Measurements from ENCODE around the gene STK32C.
"Not testable (repeated sequence)": the region's sequence is repeated elsewhere in the genome, so short reads cannot be mapped to it uniquely, and the experiment has no call there.

The STK32C gene

DNA sequence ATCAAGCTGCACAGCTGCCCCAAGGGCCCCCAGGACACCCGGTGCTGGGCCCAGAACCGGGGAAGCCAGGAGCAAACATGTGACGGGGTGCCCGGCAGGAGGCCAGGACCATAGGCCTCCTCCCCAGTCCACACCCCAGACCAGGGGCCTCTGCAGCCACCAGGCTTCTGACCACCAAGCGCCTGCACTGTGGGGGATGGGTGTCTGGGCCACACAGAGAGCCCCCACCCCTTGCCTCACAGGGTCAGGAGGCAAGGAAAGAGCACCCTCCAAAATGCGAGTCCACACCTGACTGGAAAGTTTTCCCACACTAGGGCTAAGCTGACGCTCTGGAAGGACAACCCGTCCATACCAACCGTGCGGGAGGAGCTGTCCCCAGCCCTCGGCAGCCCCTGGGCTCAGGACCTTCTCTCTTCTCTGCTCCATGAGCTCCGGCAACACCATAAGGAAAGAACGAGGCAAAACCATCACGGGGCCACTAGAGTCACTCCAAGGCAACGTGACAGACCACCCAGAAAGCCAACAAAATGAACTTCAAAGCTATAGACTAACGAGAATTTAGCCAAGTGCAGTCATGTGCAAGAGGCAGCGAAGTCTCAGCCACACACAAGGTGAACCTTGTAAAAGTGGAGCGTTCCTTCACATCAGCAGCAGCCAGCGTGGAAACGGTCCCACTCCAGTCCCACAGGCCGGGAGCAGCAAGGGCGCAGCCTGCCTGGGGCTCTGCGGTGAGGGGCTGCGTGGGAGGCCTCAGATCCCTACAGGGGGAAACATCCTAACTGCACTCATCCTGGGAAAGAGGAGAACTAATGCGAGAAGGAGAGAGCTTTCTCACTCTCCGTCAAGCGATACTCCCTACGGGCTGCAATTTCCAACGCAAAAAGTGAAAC is 5.1 kb downstream of the STK32C start:
- no peak for DNase-seq (ENCODE audit: low read depth in 4 of 4, low spot score in 1 of 4)

DNA sequence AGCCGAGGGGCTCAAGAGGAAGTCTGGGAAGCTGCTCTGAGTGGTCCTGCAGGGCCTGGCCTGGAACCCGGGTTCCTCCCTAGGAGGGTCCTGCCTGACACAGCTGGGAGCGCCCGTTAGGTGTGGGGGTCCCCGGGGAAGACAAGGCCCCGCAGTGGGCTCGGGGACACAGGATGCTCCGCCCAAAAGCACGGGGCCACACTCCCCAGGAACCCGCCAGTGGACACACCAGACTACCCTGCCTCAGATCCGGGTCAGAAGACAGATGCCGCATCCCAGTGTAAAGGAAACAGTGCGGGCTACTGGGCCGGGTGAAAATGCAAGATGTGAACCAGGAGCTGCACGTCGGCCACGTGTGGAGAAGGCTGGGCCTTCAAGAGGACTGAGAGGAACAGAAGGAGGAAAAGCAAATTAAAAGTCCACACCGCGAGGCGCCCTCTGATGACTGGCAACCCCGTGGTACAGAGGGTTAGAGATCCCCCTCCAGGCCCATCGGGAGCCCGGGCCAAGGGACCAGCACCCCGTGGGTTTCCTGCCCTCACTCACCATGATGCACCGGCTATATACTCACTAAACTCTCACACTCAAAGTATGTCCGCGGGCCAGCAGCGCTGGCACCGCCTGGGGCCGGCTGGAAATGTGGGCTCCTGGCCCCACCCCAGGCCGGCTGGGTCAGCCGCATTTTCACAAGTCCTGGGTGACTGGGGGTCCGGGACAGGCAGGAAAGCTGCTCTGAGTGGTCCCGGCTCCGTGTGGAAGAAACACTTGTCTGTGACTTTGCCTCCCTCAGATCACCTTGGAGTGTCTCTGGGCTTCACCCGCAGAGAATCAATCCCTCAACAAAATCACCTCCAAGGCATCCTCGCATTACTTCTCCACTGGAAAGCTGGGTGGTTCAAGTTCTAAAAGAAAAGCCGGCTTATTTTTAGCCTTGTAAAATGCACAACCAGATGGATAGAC is 6.1 kb downstream of the STK32C start:
- DNase-seq (ENCODE audit: low read depth in 4 of 4, low spot score in 1 of 4), result no peak

DNA sequence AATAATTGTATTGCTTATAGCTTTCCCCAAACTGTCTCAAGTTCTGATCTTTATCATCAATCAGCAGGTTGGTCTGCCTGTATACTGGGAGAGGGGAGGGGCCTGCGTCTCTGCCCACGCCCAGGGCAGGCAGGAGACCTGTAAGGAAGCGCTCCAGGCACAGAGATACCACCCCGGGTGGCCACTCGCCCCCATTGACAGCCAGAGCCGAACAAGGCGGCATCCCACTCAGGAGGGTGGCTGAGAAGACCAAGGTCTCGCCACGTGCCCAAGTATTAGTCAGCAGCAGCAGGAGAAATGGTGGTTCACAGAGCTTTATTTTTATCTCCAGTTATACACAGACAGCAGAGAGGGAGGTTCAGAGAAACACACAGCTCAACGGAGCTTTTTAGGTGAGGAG is 7.2 kb downstream of the STK32C start:
- DNase-seq (ENCODE audit: low read depth in 4 of 4, low spot score in 1 of 4), result no peak

DNA sequence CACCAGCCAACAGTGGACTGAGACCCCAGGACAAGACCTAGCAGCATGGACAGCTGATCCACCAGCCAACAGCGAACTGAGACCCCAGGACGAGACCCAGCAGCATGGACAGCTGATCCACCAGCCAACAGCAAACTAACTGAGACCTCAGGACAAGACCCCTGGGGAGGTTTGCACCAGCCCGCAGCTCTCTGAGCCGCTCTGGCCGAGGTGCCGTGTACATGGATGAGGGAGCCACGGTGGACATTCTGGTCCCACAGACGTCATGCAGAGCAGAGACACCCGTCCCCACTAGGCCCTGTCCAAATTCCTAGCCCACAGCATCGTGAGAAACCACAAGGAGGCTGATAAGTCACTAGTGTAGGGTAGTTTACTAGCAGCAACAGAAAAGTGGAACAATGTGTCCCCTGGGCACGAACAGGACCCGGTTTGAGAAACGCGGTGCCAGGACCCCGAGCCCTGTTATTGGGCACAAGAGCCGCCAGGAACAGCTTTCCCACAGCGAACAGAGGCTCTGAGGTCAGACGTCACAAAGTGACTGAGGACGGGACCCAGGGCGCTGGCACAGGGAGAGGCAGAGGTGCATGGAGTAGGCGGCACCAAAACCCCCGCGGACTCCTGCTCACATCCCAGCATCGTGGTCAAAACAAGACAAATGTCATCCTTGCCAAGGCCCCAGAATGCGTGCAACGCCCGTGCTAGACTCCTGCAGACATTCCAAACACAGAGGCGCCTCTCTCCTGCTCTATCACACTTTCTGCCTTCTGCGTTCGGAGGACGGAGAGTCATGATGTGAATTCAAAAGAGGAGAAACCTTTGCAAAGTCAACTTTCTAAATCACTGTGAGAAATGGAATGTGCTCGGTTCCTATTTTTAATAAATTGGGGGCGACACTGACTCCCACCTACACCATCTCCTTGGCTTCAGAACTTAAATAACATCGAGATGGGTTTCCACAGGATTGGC is 8.1 kb downstream of the STK32C start:
- no peak for DNase-seq (ENCODE audit: low read depth in 4 of 4, low spot score in 1 of 4)

DNA sequence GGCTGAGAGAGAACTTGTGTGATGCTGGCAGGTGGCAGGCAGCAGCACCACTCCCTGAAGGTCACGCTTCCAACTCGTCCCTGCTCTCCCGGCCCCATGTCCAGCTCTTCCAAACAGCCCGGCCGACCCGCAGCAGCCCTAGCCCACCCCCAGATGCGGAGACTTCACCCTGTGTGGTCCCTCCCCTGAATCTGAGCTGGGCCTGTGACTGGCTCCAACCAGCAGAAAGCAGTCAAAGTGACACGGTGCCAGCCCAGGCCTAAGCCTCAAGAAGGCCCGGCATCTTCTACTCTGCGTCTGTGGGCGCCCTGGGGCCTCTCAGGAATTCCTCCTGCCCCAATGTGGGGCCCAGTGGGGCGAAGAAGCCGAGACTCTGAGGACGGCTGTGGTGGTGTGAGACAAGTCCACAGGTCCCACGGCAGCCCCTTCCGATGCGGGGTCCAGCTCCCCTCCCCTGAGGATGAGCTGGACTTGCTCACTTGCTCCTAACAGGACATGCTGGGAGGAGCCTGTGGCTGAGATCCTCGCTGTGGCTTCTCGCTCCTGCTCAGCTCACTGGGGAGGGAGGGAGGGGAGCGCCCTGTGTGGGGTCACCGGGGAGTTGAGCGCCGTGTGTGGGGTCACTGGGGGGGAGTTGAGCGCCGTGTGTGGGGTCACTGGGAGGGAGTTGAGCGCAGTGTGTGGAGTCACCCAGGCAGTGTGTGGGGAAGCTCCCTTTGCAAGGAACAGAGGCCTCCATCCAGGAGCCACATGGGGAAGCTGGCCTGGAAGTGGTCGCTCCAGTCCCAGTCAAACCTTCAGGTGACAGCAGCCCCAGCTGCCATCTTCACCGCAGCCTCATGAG is 9.5 kb downstream of the STK32C start:
- DNase-seq (ENCODE audit: low read depth in 4 of 4, low spot score in 1 of 4), result no peak

DNA sequence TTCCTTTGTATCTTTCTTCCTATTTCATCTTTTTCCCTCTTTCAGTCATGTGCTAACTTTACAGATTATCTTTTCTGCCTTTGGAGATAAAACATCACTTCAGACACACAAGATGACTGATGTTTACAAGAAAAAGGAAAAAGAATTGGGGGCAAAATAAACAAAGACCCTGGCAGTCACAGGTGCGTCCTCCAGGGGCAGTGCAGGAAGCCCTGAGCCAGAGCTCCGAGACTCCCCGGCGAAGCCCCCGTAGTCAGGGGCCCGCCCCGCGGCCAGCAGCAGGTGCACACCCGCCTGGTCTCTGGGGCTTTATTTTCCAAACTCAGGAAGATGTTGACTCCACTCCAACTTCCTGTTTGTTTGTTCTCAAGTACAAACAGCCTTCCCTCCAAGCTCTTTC is 10.2 kb downstream of the STK32C start:
- no peak for DNase-seq (ENCODE audit: low read depth in 4 of 4, low spot score in 1 of 4)

DNA sequence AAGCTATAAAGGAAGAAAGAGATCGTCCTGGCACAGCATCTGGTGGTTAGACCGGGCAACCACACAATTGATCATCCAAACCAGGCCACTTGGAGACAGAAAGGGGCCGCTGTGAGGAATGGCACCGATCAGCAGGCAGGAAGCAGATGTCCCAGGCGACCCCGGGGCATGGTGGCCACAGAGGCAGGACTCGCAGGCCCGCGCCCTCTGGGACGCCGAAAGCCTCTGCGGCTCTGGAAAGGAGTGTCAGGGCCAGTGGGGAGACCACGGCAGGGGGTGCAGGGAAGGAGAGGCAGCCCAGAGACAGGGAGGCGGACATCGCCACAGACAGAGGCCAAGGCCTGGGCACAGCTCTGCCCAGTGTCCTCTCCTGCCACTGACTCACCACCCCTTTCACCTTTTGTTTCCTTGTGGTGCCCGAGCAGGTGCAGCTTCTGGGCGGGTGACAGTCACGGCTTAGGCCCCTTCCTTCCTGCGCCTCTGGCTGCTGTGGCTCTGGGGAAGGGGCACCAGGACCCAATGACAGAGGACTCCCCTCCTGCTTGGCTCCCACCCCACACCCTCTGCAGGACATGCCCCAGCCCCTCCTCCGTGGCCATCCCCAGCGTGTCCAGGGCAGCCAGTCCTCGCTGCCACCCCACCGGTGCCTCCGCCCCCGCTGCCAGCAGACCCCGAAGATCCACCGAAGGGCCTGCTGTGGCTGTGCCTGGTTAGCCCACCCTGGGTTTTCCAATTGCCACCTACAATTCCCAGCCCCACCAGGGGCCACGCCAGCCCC is 10.9 kb downstream of the STK32C start:
- no peak for DNase-seq (ENCODE audit: low read depth in 4 of 4, low spot score in 1 of 4)

DNA sequence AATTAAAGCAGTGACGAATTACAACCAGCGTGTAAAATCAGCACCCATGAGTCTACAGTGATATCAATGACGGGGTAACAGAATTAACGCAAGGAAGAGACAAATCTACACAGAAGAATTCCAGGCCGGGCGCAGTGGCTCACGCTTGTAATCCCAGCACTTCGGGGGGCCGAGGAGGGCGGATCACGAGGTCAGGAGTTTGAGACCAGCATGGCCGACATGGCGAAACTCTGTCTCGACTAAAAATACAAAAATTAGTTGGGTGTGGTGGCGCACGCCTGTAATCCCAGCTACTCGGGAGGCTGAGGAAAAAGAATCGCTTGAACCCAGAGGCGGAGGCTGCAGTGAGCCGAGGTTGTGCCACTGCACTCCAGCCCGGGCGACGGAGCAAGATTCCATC is 12.3 kb downstream of the STK32C start:
- not testable (repeated sequence) for DNase-seq (ENCODE audit: low read depth in 4 of 4, low spot score in 1 of 4)

DNA sequence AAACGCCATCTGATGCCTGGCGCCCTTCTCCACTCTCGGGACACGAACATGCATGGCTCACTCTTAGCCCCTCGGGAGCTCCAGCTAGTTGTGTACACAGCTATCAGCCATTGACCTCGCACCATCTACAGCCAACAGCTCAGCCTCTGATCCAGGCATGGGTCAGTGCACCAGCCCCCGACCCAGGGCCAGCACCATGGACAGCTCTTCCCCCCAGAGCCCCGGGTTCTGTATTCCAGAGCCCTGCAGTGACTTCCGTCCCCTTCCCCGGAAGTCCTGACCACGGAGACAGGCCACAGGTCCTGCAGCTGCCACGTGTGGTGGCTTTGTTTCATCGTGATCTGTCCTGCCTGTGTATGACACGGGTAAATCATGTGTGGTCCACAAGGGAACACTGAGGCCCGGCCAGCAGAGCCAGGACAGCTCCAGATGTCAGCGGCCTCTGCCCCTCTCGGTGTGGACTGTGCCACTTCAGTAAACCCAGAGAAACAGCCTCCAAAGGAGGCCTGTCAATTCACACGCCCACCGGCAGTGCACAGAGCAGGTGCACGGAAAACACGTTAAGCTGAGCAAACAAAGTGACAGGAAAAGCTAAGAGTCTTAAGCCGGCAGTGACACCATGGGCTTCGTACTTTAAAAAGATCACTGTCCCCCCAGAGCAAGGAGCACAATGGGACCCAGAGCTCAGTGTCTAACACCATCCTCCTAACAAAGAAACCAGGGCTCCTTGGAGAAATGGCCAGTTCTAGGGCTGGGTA is 13.0 kb downstream of the STK32C start:
- no peak for DNase-seq (ENCODE audit: low read depth in 4 of 4, low spot score in 1 of 4)

DNA sequence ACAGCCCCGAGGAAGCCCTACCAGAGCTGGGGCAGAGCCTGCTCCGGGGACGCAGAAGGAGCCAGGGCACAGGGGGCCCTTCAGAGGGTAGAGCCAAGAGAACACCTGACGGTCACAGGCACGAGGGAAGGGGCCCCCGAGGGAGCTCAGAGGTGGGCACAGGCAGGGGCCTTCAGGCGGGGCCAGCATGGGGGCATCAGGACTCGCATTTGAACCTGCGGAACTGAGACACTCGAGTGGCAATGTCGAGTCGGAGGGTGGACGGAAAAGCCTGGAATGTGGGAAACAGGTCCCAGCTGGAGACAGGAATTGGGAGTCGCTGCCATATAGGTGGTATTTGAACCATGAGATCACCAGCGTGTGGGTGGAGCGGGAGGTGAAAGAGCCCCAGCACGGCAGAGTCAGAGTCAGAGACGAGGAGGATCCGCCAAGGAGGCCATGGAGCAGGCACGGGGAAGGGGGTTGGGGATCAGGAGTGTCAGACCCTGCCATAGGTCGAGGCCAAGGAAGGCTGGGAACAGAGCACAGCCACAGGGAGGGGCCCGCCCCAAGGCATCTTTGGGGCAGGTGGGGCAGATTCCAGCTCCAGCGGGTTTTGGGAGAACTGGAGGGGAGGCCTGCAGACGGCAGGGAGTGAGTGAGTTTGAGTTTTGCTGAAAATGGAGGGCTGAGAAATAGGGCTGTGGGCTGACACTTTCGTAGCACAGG is 13.8 kb downstream of the STK32C start:
- no peak for DNase-seq (ENCODE audit: low read depth in 4 of 4, low spot score in 1 of 4)

DNA sequence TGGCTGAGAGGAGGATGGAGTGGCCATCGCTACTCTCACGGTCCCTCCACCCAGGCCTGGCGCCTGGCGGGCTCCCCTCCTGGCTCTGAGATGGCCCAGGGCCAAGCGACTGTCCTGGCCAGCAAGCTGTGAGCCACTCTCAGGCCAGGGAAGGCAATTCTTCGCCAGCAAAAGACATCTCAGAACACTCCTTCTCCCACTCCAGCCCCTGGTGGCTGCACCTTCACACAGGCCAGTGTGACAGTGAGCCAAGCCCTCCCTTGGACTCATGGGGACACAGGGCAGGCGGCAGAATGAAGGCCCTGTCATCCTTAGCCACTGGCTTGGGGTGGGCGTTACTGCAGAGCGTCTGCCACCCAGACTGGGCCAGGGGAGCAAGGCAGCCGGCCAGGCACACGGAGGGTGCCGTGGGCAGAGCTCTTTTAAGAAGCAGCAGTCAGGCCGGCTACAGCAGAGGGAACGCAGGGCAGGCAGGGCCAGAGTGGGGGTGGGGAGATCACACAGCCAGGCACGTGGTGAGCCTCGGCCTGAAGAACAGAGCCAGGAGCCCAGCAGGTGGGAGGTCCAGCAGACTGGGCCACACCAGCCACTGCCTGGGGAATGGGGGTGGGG is 14.4 kb downstream of the STK32C start:
- no peak for DNase-seq (ENCODE audit: low read depth in 4 of 4, low spot score in 1 of 4)

DNA sequence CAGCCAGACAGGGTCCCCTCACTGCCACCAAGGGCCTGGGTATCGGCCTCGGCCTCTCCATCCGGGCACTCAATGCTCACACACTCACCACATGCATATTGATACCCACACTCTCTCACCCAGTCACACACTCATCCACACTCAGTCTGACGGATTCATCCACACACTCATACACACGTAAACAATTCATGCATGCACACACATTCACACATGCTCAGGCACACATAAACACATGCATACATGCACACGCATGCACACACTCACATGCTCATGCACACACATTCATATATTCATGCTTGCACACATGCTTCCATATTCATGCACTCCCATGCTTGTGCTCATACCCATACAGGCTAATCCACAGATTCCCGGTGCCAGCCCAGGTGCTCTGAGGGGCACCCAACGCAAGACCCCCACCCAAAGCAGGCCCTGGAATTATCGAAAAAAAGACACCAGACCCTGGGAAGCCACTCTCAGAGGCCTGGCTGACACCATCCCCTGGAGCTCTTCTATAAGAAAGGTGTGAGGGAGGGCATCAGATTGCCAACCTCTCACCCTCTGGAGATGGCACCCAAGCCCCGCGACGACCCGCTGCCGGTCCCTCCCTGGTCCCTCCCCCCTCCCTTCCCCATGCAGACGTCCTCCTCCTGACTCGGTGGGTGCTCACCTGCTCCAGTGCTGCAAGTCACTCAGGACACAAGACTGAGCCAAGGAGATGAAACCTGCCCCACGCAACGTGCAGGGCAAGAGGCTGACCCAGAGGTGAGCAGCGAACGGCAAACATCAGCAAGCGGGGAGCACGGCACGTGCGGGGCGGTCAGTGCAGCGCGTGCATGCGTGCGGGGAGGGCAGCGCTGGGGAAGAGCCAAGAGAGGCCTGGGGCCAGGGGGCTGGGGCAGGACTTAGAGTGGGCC is 15.2 kb downstream of the STK32C start:
- no peak for DNase-seq (ENCODE audit: low read depth in 4 of 4, low spot score in 1 of 4)

DNA sequence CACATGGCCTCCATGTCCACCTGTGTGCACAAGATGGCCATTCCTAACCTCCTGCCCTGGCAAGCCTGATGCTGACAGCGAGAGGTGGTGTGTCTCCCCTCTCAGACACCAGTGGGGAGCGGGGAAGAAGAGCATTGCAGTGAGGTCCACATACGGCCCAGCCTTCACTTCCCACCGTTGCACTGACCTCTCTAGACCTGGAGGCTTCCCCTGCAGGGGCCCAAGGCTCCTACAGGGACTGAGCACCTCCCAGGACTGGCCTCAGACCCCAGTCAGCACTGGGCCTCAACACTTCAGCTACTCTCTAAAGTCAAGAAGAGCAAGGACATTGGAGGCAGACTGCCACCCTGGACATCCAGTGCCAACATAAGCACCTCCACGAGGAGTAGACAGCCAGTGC is 15.9 kb downstream of the STK32C start:
- DNase-seq (ENCODE audit: low read depth in 4 of 4, low spot score in 1 of 4), result no peak

DNA sequence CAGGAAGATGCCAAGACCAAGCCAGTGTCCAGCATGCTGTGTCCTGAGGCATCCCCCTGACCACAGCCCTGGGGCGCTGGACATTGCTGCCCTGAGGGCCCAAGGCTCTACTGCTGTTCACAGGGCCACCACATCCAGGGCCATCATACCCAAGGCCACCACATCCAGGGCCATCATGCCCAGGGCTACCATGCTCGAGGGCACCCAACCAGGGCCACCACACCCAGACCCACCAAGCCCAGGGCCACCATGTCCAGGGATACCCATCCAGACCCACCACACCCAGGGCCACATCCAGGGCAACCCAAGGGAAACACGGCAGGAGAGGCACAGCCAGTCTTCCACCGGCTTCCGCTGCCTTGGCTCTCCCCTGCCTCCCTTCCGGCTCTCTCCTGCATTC is 17.1 kb downstream of the STK32C start:
- no peak for DNase-seq (ENCODE audit: low read depth in 4 of 4, low spot score in 1 of 4)

DNA sequence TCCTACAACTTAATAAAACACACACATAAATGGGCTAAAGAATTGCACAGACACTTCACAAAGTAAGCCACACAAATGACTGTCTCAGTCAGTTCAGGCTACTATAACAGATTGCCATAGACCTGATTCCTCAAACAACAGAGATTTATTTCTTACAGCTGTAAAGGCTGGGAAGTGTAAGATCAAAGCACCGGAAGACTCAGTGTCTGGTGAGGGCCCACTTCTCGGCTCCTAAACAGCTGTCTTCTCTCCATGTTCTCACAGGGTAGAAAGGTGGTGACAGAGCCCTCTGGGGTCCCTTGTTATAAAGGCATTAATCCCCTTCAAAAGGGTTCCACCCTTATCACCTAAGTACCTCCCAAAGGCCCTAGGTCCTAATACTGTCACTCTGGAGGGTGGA is 18.3 kb downstream of the STK32C start:
- no peak for DNase-seq (ENCODE audit: low read depth in 4 of 4, low spot score in 1 of 4)

DNA sequence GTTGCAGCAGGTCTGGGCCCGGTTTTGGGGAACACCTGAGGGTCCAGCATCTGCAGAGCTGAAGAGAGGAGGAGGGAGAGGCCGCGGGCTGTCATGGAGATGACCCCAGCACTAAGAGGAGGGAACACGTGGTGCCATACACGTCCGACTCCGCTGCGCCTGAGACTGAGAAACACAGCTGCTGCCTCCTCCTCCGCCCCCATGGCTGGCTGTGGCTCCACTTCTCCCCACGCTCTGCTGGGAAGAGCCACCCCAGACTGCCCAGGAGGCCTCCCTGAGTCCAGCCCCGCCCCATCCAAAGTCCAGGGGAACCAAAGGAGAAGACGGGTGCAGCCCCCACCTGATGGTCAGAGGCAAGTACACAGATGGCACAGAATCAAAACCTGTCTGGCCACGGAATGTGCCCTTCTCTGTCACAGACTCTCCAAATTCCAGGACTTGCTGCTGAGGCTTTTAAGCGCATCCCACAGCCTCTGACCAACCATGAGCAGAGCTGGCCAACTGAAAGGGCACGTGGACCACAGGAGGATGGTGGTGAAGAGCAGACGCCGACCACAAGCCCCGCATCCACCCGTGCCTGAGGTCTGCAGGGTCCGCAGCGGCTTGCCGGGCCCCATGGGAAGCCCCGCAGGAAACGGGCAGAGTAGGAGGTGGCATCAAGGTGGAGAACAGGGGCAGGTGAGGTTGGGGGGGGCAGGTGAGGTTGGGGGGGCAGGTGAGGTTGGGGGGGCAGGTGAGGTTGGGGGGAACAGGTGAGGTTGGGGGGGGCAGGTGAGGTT is 24.0 kb downstream of the STK32C start:
- no peak for DNase-seq (ENCODE audit: low read depth in 4 of 4, low spot score in 1 of 4)

Data from stimulated activated CD4-positive, alpha-beta T cell treated with anti-CD3 and anti-CD28 coated beads, Interleukin-1b, Interleukin-23, amount 100 ng/mL, for 24 hours (primary cell).